Heart left ventricle (tissue), 16 donors: ENCODE results near the gene VPS45. TPM values are rescaled to one million over a fixed set of nuclear protein-coding genes. Genes with fewer than 3 reads are reported as not detected.
A peak's percentile ranks its signal among the peaks of the same experiment; 100 is the strongest.
"Not testable (repeated sequence)": the region's sequence is repeated elsewhere in the genome, so short reads cannot be mapped to it uniquely, and the experiment has no call there.

Experiments used
- ATAC-seq, 4 donors: fragments of 200-7000 bp; cut with Tn5 transposase; one replicate each; pipeline ENCODE4 v1.9.1; 2020 to 2022; ENCODE audit warnings: moderate library complexity in 4 of 4, mild to moderate bottlenecking in 3 of 4, moderate number of reproducible peaks in 1 of 4
- DNase-seq, 5 donors: peaks; one replicate each; pipeline ENCODE4 v3.0.0-alpha.2; 2020
- H3K27ac ChIP-seq, 12 donors: fragments of 200-600 bp; sonication (generic) in 4 of 12; one replicate each; pipeline versions ENCODE4 v1.5.0 to v1.8.0; 2016 to 2022; ENCODE audit warnings: mild to moderate bottlenecking in 2 of 12
- H3K27me3 ChIP-seq, 9 donors: fragments of 200-600 bp; sonication (generic) in 2 of 9; one replicate each; pipeline versions ENCODE4 v1.5.1 to v1.8.0; 2016 to 2022; ENCODE audit warnings: mild to moderate bottlenecking in 3 of 9
- H3K36me3 ChIP-seq, 9 donors: fragments of 200-600 bp; sonication (generic) in 2 of 9; one replicate each; pipeline versions ENCODE4 v1.5.0 to v1.8.0; 2018 to 2022; ENCODE audit warnings: mild to moderate bottlenecking in 2 of 9
- H3K4me1 ChIP-seq, 12 donors: fragments of 200-600 bp; sonication (generic) in 4 of 12; one replicate each; pipeline versions ENCODE4 v1.5.0 to v1.8.0; 2016 to 2022; ENCODE audit warnings: mild to moderate bottlenecking in 3 of 12
- H3K4me3 ChIP-seq, 12 donors: fragments of 200-600 bp; sonication (generic) in 4 of 12; one replicate each; pipeline versions ENCODE4 v1.5.0 to v1.8.0; 2017 to 2022; ENCODE audit warnings: mild to moderate bottlenecking in 9 of 12, moderate library complexity in 4 of 12
- H3K9me3 ChIP-seq, 12 donors: fragments of 200-600 bp; sonication (generic) in 4 of 12; one replicate each; pipeline versions ENCODE4 v1.5.0 to v1.8.0; 2016 to 2022; ENCODE audit warnings: mild to moderate bottlenecking in 1 of 12
- POLR2A ChIP-seq, 2 donors: fragments of 450-650 bp; IDR thresholded peaks; one replicate each; pipeline ENCODE4 v1.6.1; 2017; ENCODE audit warnings: antibody characterized with exemption in 2 of 2, mild to moderate bottlenecking in 2 of 2, moderate library complexity in 2 of 2
- WGBS, 4 donors: extraction: QIAGEN DNeasy Blood & Tissue Kit in 2 of 4; methylation state at CpG; one replicate each; pipeline versions ENCODE4 v1.1.5 to v1.1.7; 2013 to 2018; 5-methylcytosine and 5-hydroxymethylcytosine counted together
- intact Hi-C, 10 donors: fragments of 100-400 bp; cut with DNase I; formaldehyde crosslinking; loops; one replicate each; pipeline versions ENCODE4 v1.11.1 to v1.14.2; 2022
- polyA plus RNA-seq, 2 donors: library from polyadenylated mRNA; stranded (reverse); fragments of 200-250 nt; gene quantifications; one replicate each; pipeline ENCODE4 v1.2.3, GENCODE V29; 2013
- total RNA-seq, 9 donors: library from RNA; depleted of rRNA in 2 of 9; stranded (reverse); fragments of >200 nt in 2 of 9; fragmentation: NEBNext Ultra II Directional in 3 of 9; extraction: Animal tissue kit (Norgen Biotek cat#: 25700) in 3 of 9; gene quantifications; one replicate each; pipeline versions ENCODE4 v1.1.0 to v1.2.4, GENCODE V29; 2016 to 2023
- TF ChIP-seq, protein P1 (sequence below), 12 donors: fragments of 200-600 bp; sonication (generic) in 4 of 12; IDR thresholded peaks; one replicate each; pipeline versions ENCODE4 v1.5.0 to v1.8.0; 2018 to 2022; ENCODE audit warnings: antibody characterized with exemption in 12 of 12, mild to moderate bottlenecking in 5 of 12
- donor health status: ischemic (EF 13 %, LVEDD 7.1; RV severe dilation, severe dysfunction).
- donor health status: healthy with polysubstance abuse.
- donor health status: DM: no; HTN: yes; CAD: no.
- donor health status: DM: no; HTN: no; CAD: no.
- donor health status: ischemic (EF 25% LVEDD 6.9; RV normal size, moderate dysfunction).
- donor health status: ischemic (EF 25% LVEDD 5.7; RV mildly dilated, moderate dysfunction).
- donor health status: healthy.
- donor health status: DM: yes; HTN: yes; CAD: no.
- donor health status: ischemic (EF 35%, LVEDD 5.7; RV mildly dilated, moderate dysfunction).
- donor health status: nonischemic (EF 11% LVEDD 7.7; RV severe dilation, severe dysfunction).
- donor health status: DM: yes; HTN: yes; CAD: no.
- donor health status: PGD.
- donor health status: ischemic (EF 29% LVEDD 5.4; RV normal size, mild dysfunction).
- donor health status: nonischemic (EF 23%, LVEDD 6.1; RV moderate dilation, normal function).

VPS45 gene
- total and polyA plus RNA-seq, 11 donors = 30.4 to 67.7 (median 49.2) TPM

DNA sequence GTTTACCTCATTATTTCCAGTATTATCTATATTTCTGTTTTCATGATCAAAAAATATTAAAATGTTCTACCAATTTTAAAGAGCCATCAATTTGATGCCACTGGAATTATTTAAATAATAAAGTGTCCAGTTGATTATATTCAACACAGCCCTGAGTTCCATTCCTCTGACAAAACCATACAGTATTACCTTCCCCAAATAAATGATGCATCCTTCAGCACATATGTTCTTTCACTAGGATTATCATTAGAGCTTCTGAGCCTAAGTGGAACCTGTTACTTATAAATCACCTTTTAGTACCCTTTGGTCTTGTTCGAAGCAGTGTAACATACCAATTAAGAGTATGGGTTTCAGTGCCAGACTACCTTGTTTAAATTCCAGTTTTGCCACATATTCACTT, 64.8 kb downstream of the VPS45 start:
- Histone ChIP-seq H3K4me1 (no peaks in the 10 kb centered on the region), H3K27me3 (no peaks in the 10 kb centered on the region), H3K9me3 (no peaks in the 10 kb centered on the region), H3K27ac (no peak overlapping the region), H3K4me3 (no peak overlapping the region), H3K36me3 (peaks cover 0 to 35% (median 8%) of the 10 kb centered on the region in 9 donors)
- DNase-seq (no peak), ATAC-seq (no peak)
- no peak for TF ChIP-seq POLR2A (IDR thresholded peaks at IDR 0.05)
- TF ChIP-seq, protein P1, sequence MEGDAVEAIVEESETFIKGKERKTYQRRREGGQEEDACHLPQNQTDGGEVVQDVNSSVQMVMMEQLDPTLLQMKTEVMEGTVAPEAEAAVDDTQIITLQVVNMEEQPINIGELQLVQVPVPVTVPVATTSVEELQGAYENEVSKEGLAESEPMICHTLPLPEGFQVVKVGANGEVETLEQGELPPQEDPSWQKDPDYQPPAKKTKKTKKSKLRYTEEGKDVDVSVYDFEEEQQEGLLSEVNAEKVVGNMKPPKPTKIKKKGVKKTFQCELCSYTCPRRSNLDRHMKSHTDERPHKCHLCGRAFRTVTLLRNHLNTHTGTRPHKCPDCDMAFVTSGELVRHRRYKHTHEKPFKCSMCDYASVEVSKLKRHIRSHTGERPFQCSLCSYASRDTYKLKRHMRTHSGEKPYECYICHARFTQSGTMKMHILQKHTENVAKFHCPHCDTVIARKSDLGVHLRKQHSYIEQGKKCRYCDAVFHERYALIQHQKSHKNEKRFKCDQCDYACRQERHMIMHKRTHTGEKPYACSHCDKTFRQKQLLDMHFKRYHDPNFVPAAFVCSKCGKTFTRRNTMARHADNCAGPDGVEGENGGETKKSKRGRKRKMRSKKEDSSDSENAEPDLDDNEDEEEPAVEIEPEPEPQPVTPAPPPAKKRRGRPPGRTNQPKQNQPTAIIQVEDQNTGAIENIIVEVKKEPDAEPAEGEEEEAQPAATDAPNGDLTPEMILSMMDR (IDR thresholded peaks at IDR 0.05) = no peak
- intact Hi-C loops = loop anchor here in 1 of 10 donors (5.0 kb wide), 1 partner anchor 35 kb away; no protein-coding TSS in a partner anchor
- 96 to 100% (median 97%) methylated on average over 1 of the region's 1 CpG for whole genome bisulfite sequencing, 4 donors

DNA sequence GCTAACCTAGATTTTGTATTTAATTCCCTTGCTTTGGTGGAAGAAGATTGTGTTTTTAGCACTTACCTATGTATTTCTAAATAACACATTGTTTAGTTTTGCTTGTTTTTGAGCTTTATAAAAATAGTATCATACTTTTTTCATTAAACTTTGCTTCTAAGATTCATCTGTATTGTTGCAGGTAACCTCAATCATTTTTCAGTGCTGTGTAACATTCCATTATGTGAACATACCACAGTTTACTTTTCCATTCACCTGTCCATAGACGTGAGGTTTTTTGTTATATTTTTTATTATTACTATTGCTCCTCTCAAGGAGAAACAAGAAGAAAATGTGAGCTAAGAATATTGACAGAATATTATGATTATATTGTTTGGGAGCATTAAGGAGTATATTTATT, 67.0 kb downstream of the VPS45 start:
- WGBS, 4 donors = 94 to 100% (median 98%) methylated on average over 1 of the region's 1 CpG
- DNase-seq = no peak
- H3K27me3 ChIP-seq = no peaks in the 10 kb centered on the region
- no peak overlapping the region for H3K4me3 ChIP-seq
- peaks cover 0 to 23% (median 0%) of the 10 kb centered on the region in 9 donors for H3K36me3 ChIP-seq
- intact Hi-C loops = loop anchor here in 1 of 10 donors (5.0 kb wide), 1 partner anchor 37 kb away; no protein-coding TSS in a partner anchor
- no peak overlapping the region for H3K27ac ChIP-seq
- H3K4me1 ChIP-seq = no peaks in the 10 kb centered on the region
- no peak for ATAC-seq
- H3K9me3 ChIP-seq = no peaks in the 10 kb centered on the region
- TF ChIP-seq, protein P1 (IDR thresholded peaks at IDR 0.05) = no peak
- TF ChIP-seq POLR2A (IDR thresholded peaks at IDR 0.05) = no peak

DNA sequence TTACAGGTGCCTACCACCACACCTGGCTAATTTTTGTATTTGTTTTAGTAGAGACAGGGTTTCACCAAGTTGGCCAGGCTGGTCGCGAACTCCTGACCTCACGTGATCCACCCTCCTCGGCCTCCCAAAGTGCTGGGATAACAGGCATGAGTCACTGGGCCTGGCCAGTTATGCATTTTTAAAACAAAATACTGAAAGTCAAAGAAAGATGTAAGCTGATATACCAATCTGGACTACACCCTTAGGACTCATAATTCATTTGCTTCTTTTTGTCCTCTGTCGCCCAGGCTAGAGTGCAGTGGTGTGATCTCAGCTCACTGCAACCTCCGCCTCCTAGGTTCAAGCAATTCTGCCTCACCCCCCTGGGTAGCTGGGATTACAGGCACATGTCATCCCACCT, 67.8 kb downstream of the VPS45 start:
- intact Hi-C loops, H3K9me3 ChIP-seq, H3K27me3 ChIP-seq, H3K4me3 ChIP-seq, H3K27ac ChIP-seq, ATAC-seq, H3K4me1 ChIP-seq, DNase-seq: not testable (repeated sequence)
- H3K36me3 ChIP-seq = peaks cover 0 to 17% (median 0%) of the 10 kb centered on the region in 9 donors
- 95 to 99% (median 98%) methylated on average over 6 of the region's 6 CpGs for WGBS, 4 donors

DNA sequence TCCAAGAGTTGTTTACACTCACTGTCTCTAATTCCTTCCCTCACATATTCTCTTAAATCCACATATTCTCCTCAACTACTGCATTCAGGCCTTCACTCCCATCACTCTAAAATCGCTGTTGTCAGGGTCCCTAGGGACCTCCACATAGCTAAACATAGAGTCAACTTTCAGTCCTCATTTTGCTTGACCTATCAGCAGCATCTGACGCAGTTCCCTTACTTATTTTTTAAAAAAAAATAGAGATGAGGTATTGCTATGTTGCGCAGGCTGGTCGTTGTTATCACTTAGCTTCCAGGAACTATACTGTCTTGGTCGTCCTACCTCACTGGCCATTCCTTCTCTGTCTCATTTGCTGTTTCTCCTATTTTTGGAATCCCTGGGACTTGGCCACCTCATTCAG, 70.5 kb downstream of the VPS45 start:
- DNase-seq = no peak
- peak in 2 of 4 donors; percentile 38 to 68 for ATAC-seq
- peaks cover 0 to 17% (median 11%) of the 10 kb centered on the region in 12 donors for H3K4me1 ChIP-seq
- H3K36me3 ChIP-seq = peaks cover 0 to 10% (median 4%) of the 10 kb centered on the region in 9 donors
- H3K4me3 ChIP-seq = no peak overlapping the region
- H3K27ac ChIP-seq = peak overlapping the region in 5 of 12 donors; percentile 0 to 44 (median 14)
- H3K9me3 ChIP-seq = no peaks in the 10 kb centered on the region
- H3K27me3 ChIP-seq = no peaks in the 10 kb centered on the region
- no peak for TF ChIP-seq POLR2A (IDR thresholded peaks at IDR 0.05)
- TF ChIP-seq, protein P1 (IDR thresholded peaks at IDR 0.05) = no peak
- intact Hi-C loops = no loop called here
- WGBS, 4 donors = 68 to 84% (median 78%) methylated on average over 5 of the region's 5 CpGs

DNA sequence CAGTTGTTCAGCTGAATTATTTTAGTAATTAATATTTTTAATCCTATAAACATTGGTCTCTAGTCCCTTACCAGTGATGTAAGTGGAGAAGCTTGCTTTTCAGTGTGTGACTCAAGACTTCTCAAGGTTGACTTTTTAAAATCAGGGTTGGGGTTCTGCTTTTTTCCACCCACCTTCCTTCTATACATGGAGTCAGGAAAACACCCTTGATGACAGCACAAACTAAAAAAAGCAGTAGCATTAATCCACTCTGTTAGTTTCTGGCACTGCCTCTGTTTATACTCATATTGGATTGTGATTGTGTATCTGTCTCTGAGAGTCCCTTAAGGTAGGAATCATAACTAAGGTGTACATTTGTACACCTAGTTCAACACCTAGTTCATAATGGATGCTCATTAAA, 73.9 kb downstream of the VPS45 start:
- peak overlapping the region in 1 of 12 donors; percentile 53 for H3K27ac ChIP-seq
- H3K9me3 ChIP-seq = no peaks in the 10 kb centered on the region
- no peaks in the 10 kb centered on the region for H3K27me3 ChIP-seq
- no peak for TF ChIP-seq POLR2A (IDR thresholded peaks at IDR 0.05)
- TF ChIP-seq, protein P1 (IDR thresholded peaks at IDR 0.05) = no peak
- peaks cover 0 to 13% (median 0%) of the 10 kb centered on the region in 9 donors for H3K36me3 ChIP-seq
- peaks cover 0 to 34% (median 20%) of the 10 kb centered on the region in 12 donors for H3K4me1 ChIP-seq
- DNase-seq = no peak
- ATAC-seq = peak in 2 of 4 donors; percentile 44 to 58
- H3K4me3 ChIP-seq = no peak overlapping the region
- intact Hi-C loops = loop anchor here in 1 of 10 donors (5.0 kb wide), 1 partner anchor 34 kb away; no protein-coding TSS in a partner anchor
